ENCODE measurements around the gene RAN.

The RAN gene

DNA sequence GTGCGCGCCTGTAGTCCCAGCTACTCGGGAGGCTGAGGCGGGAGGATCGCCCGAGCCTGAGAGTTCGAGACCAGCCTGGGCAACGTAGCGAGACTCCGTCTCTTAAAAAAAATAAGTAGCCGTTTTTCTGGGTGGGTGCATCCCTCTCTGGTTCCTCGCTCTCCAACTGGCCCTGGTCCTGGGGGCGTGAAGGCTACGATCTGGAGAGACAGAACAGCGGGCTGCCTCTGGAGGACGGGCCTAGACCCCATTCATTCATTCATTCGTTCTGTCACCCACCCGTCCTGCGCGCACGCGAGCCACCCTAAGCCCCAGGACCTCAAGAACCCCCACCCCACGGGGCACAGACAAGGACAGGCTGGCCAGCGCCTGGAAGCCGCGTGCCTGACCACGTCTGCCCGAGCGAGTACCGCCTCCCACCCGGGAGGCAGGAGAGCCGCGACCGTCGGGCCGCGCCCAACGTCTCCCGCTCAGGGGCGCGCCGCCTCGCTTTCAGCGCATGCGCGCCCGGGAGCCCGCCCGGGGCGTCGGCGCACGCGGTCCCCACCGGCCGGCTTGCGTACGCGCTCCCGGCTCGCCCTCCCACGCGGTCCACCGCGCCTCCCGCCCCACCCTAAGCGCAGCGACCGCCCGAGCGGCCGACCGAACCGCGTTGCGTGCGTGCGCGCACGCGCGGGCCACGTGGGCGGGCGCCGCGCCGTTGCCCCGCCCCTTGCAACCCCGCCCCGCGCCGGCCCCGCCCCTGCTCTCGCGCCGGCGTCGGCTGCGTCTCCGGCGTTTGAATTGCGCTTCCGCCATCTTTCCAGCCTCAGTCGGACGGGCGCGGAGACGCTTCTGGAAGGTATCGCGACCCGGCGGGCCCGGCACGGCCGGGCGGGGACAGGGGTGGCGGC is at the start of gene RAN:
TSS of gene RAN (plus strand) at position 781 of the 893 bp plus-strand sequence. CDS start 528 bp downstream, outside the sequence.
- H3K4me3 ChIP-seq (replicated peaks in 1 of 2; ENCODE audit: low read depth in 2 of 2, low read length in 2 of 2): peak within 1 kb of the TSS; percentile 78 to 85
- TF ChIP-seq, protein P1, sequence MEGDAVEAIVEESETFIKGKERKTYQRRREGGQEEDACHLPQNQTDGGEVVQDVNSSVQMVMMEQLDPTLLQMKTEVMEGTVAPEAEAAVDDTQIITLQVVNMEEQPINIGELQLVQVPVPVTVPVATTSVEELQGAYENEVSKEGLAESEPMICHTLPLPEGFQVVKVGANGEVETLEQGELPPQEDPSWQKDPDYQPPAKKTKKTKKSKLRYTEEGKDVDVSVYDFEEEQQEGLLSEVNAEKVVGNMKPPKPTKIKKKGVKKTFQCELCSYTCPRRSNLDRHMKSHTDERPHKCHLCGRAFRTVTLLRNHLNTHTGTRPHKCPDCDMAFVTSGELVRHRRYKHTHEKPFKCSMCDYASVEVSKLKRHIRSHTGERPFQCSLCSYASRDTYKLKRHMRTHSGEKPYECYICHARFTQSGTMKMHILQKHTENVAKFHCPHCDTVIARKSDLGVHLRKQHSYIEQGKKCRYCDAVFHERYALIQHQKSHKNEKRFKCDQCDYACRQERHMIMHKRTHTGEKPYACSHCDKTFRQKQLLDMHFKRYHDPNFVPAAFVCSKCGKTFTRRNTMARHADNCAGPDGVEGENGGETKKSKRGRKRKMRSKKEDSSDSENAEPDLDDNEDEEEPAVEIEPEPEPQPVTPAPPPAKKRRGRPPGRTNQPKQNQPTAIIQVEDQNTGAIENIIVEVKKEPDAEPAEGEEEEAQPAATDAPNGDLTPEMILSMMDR (IDR thresholded peaks at IDR 0.05; ENCODE audit: low read depth, low read length): no peak
- DNase-seq (ENCODE audit: low read depth in 2 of 2): peak; percentile 93 to 97

DNA sequence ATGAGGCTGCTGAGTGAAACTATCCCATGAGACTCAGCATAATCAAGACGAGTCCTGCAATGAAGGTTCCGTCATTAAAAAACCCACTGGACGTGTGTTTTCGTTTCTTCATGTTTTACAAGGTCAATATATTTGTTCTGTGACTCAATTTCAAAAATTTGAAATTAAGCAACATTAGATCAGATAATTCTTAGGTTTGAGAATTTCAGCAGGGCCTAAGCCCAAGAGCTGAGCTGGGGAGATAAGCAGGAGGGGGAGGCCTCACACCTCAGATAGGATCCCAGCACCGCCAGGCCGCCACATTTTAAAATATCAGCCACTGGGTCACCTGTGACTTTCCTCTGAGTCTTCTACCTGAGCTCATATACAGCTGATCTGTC is 46.1 kb upstream of the RAN start:
- TF ChIP-seq, protein P1 (IDR thresholded peaks at IDR 0.05; ENCODE audit: low read depth, low read length): no peak
- DNase-seq (ENCODE audit: low read depth in 2 of 2): peak in 1 of 2 donors; percentile 80
- no peak overlapping the region for H3K4me3 ChIP-seq (replicated peaks in 1 of 2; ENCODE audit: low read depth in 2 of 2, low read length in 2 of 2)

DNA sequence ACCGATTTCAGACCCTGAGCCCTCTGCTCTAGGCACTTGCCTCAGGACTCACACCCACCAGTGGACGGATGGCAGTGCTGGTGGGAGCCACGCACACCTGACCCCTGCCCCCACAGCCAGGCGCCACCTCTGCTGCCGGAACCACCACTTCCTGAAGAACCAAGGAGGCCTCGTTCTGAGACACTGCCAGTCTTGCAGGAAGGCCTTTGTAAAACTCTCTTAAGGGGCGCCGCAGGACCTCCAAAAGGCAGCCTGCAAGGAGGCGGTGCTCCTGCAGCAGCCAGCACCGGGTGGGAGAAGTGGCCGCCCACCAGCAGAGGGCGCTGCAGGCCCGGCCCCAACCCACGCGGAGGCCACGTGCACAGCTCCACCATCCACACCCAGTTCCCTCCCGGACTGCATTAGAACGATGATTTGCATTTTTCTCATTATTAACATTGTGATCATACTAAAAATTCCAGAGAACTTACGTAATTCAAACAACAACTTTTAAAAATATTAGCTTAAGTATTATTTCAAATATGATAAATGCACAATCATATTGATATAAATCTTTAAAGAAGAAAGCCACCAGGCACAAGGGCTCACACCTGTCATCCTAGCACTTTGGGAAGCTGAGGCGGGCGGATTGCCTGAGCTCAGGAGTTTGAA is 45.6 kb upstream of the RAN start:
- TF ChIP-seq, protein P1 (IDR thresholded peaks at IDR 0.05; ENCODE audit: low read depth, low read length): peak; percentile 85
- peak; percentile 57 to 84 for DNase-seq (ENCODE audit: low read depth in 2 of 2)
- H3K4me3 ChIP-seq (replicated peaks in 1 of 2; ENCODE audit: low read depth in 2 of 2, low read length in 2 of 2): no peak overlapping the region

DNA sequence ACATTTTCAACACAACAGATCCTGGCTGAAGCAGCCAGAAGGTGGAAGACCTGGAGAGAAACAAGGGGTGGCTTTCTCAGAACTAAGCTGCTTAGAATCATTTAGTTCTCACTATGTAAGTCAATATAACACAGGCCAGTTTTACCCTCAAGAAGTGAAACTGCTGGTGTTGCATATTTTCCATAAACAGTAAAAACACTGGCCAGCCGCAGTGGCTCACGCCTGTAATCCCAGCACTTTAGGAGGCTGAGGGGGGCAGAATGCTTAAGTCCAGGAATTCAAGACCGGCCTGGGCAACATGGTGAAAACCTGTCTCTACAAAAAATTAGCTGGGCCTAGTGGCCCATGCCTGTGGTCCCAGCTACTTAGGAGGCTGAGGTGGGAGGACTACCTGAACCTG is 44.4 kb upstream of the RAN start:
- DNase-seq (ENCODE audit: low read depth in 2 of 2): peak; percentile 5 to 12
- TF ChIP-seq, protein P1 (IDR thresholded peaks at IDR 0.05; ENCODE audit: low read depth, low read length): no peak

DNA sequence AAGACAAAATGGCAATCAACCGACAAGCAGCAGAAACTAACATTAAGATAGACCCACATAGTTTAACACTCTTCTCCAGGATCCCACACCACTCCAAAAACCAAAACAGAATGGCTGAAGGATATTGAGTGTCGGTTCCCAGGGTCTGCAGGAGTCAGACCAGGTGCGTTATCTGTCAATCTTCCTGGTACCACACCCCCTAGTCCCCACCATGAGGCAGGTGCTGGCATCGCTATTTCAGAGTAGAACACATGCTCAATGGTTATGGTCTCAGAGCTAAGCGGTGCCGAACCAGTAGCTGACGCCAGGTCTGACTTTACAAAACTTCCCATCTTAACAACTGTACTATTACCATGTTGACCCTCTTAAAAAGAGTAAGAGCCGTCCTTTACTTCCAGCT is 43.0 kb upstream of the RAN start:
- TF ChIP-seq, protein P1 (IDR thresholded peaks at IDR 0.05; ENCODE audit: low read depth, low read length): no peak
- no peak for DNase-seq (ENCODE audit: low read depth in 2 of 2)
- H3K4me3 ChIP-seq (replicated peaks in 1 of 2; ENCODE audit: low read depth in 2 of 2, low read length in 2 of 2): no peak overlapping the region

More for the DNA sequence above, 44.4 kb upstream of the RAN start:
- H3K4me3 ChIP-seq (replicated peaks in 1 of 2; ENCODE audit: low read depth in 2 of 2, low read length in 2 of 2): no peak overlapping the region

DNA sequence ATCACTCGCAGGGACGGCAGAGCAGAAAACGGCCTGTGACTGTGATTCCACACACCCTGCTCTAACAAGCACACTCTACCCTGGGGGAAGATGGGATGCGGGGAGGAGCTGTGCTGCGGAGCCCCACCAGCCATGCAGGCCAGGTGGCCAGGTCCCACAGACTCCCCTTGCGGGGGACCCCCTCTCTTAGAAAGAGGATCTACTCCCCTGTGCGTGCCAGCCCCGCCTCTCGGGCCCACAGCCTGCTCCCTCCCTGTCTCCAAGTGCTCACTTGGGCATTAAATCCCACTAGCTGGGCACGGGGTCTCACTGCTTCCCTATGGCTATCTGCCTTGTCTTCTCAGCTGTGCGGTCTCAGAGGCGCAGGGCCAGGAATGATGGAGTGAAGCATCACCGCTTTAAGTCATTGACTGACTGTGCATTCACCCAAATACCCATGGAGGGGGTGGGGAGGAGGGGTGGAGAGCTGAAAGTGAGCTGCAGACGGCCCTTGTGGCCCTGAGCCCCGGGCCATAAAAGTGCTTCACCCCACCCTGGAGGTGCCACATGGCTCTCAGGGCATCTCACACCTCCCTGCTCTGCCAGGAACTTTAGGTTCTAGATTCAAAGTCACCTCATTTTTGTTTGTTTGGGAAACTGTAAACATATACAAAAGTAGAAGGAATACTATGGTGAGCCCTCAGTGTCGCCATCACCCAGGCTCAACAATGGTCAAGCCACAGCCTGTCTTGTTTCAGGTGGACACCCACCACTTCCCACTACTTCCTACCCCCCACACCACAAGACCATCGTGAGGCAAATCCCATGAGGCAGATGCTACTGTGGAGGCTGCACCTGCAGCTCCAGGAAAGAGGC is 42.2 kb upstream of the RAN start:
- H3K4me3 ChIP-seq (replicated peaks in 1 of 2; ENCODE audit: low read depth in 2 of 2, low read length in 2 of 2): no peak overlapping the region
- TF ChIP-seq, protein P1 (IDR thresholded peaks at IDR 0.05; ENCODE audit: low read depth, low read length): no peak
- no peak for DNase-seq (ENCODE audit: low read depth in 2 of 2)

Measured in cardiac fibroblast (primary cell).